ENCODE measurements around the gene SOCS7.

SOCS7 gene

DNA sequence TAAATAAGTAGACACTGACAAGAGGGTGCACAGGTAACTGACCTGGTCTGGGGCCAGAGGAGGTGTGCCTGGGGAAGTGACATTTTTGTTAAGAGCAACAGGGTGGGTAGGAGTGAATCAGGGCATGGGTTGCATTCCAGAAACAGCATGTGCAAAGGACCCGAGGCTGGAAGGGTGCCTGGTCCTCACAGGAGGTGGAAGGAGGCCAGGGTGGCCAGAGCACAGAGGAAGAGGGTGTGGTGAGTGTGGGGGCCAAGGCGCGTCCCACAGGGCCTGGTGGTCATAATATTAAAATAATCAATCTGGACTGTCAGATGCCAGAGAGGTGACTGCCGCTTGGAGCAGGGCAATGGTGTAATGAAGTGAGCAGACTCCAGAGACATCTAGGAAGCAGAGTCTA is 90.9 kb downstream of the SOCS7 start:
- no peak for DNase-seq

- DNase-seq = no peak
These were observed 91.8 kb downstream of the SOCS7 start for GRCh38 chr17:38443356-38444031.

DNA sequence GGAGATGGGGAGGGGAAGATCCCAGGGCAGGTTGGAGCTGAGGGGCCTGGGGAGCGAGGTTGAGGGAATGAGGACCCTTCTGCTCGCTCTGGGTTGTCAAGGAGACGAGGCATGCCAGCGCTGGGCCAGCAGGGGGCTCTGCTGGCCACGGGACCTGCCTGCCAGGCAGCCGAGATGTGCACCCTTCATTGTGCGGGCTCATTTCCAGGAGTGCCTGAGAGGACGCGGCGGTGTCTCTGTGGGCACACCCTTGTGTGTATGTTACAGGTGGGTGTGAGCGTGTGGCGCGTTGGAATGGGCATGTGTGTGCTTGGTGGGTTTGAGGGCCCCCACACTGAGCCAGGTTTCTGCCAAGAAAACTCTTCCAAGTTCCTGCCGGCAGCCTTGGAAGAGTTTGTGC is 92.5 kb downstream of the SOCS7 start:
- peak; percentile 28 for DNase-seq

- no peak for DNase-seq
These were observed 96.0 kb downstream of the SOCS7 start for GRCh38 chr17:38447502-38448085.

- no peak for DNase-seq
These were observed 96.6 kb downstream of the SOCS7 start for GRCh38 chr17:38448208-38448771.

- no peak for DNase-seq
These were observed 97.7 kb downstream of the SOCS7 start for GRCh38 chr17:38449364-38449763.

DNA sequence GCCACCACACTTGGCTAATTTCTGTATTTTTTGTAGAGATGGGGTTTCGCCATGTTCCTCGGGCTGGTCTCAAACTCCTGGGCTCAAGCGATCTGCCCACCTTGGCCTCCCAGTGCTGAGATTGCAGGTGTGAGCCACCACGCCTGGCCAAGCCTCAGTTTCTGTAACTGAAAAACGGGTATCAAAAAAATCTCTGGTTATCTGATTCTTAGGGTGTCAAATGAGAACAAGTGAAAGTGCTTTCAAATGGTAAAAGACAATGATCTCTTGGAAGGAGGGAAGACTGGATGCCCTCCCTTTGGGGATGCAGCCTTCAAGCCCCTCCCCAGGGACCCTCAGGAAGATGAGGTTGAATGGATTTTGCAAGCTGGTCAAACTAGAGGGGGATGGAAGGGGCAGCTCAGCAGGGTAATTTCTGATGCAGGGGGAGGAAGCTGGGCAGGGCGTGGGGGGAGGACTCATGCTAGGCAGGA is 98.9 kb downstream of the SOCS7 start:
- no peak for DNase-seq

- no peak for DNase-seq
These were observed 99.6 kb downstream of the SOCS7 start for GRCh38 chr17:38451030-38451839.

GRCh38 chr17:38451840-38452529 is 100.3 kb downstream of the SOCS7 start:
- DNase-seq = no peak

- DNase-seq = no peak
These were observed 101.1 kb downstream of the SOCS7 start for GRCh38 chr17:38452719-38453118.

- no peak for DNase-seq
These were observed 102.3 kb downstream of the SOCS7 start for GRCh38 chr17:38453951-38454421.

DNA sequence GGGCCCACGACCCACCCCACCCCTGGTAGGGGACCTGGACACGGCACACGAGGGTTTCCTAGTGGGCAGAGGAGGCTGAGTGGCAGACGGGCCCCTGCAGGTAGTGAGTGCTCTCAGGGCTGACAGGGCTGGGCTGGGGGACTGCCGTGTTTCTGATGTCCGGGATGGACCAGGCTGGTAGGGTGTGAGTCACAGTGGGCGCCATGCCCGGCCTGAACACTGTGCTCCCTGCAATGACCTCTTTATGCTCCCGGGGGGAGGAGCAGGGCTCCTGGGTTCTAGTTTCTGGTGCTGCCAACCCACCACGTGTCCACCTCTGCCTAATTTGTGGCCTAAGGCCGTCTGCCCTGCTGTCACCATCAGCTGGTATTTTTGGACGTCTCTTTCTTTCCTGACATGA is 102.9 kb downstream of the SOCS7 start:
- DNase-seq = no peak

Data from NCI-H2081 treated with DMSO at 0.1 percent for 48 hours (cell line).